ENCODE measurements around the gene SLC17A9.

The SLC17A9 gene

GRCh38 chr20:63004607-63005364 lies 52.3 kb downstream of the SLC17A9 start:
- no peaks in the 10 kb centered on the region for H3K36me3 ChIP-seq
- TF ChIP-seq, protein P1, sequence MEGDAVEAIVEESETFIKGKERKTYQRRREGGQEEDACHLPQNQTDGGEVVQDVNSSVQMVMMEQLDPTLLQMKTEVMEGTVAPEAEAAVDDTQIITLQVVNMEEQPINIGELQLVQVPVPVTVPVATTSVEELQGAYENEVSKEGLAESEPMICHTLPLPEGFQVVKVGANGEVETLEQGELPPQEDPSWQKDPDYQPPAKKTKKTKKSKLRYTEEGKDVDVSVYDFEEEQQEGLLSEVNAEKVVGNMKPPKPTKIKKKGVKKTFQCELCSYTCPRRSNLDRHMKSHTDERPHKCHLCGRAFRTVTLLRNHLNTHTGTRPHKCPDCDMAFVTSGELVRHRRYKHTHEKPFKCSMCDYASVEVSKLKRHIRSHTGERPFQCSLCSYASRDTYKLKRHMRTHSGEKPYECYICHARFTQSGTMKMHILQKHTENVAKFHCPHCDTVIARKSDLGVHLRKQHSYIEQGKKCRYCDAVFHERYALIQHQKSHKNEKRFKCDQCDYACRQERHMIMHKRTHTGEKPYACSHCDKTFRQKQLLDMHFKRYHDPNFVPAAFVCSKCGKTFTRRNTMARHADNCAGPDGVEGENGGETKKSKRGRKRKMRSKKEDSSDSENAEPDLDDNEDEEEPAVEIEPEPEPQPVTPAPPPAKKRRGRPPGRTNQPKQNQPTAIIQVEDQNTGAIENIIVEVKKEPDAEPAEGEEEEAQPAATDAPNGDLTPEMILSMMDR (IDR thresholded peaks at IDR 0.05; ENCODE audit: low read depth, low read length): no peak
- no peak overlapping the region for H3K4me3 ChIP-seq (ENCODE audit: low read depth, low read length)
- H3K27me3 ChIP-seq: peaks cover 100% of the 10 kb centered on the region
- DNase-seq: no peak
- no peaks in the 10 kb centered on the region for H3K4me1 ChIP-seq
- no peaks in the 10 kb centered on the region for H3K9me3 ChIP-seq

DNA sequence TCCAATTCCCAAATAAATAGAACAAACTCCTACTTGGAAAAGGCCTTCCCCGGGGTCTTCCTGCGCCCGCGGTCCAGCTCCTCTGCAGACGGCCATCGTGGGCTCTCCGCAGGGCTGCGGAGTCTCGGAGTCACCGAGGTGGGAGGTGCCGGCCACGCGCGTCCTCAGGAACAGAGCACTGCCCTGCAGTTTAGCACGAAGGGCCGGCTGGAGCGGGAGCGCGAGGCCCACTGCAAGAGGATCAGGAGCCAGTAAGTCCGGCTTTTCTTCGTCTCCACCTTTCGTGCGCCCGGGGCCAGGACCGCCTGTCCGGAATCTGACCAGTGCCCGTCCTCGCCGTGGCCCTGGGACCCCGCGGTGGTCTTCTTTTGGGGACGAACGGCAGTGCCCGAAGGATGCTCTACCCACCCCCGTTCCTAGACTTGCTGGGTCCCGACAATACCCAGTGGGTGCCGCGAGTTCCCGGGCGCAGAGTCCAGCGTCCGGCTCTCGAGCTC lies 52.9 kb downstream of the SLC17A9 start:
- H3K36me3 ChIP-seq: no peaks in the 10 kb centered on the region
- H3K9me3 ChIP-seq: no peaks in the 10 kb centered on the region
- H3K4me1 ChIP-seq: no peaks in the 10 kb centered on the region
- no peak for DNase-seq
- no peak overlapping the region for H3K4me3 ChIP-seq (ENCODE audit: low read depth, low read length)
- TF ChIP-seq, protein P1 (IDR thresholded peaks at IDR 0.05; ENCODE audit: low read depth, low read length): no peak
- peaks cover 100% of the 10 kb centered on the region for H3K27me3 ChIP-seq

- TF ChIP-seq, protein P1 (IDR thresholded peaks at IDR 0.05; ENCODE audit: low read depth, low read length): no peak
- DNase-seq: no peak
- peaks cover 100% of the 10 kb centered on the region for H3K27me3 ChIP-seq
- H3K9me3 ChIP-seq: no peaks in the 10 kb centered on the region
- H3K36me3 ChIP-seq: no peaks in the 10 kb centered on the region
- no peaks in the 10 kb centered on the region for H3K4me1 ChIP-seq
- no peak overlapping the region for H3K4me3 ChIP-seq (ENCODE audit: low read depth, low read length)
Observed at GRCh38 chr20:63005862-63006539, 53.5 kb downstream of the SLC17A9 start.

DNA sequence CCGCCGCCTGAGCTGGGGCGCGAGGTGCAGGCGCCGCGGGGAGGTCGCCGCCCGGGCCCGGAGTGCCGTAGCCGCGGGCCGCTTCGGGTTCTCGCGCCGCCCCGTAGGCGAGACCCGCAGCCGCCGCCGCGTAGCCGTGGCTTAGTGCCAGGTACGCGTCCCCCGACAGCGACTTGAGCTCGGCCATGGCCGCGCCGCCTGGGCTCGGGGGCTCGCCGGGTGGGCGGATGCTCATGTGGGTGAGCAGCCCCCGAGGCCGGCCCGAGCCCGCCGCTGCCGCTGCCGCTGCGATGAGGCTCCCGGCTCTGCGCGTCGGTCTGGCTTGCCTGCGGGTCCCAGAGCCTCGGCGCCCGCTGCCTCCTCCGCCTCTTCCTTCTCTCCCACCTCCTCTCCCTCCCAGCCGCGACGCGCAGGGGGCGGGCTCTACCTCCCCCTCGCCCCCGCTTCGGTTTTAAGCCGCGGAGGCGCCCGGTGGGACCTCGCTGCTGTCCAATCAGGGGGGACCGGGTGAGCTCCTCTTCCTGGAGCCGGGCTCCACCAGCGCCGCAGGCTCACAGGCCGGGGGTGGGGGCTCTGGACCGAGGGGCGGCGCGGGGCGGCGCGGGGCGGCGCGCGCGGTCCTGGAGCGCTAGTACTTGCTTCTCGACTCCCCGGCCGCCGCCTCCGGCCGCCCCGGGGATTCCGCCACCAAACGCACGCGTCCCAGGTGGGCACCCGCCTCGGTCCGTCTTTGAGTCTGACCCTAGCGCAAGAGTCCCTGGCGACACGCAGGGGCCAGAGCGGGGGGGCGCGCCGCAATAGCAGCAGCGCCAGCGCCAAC lies 54.2 kb downstream of the SLC17A9 start, which contains the start of gene BHLHE23:
BHLHE23 (minus strand) TSS at position 425 of the 820 bp plus-strand sequence; CDS start at position 235, 190 bp downstream.
- no peak for DNase-seq
- H3K4me1 ChIP-seq: no peaks in the 10 kb centered on the region; the same call in 1 of the 2 replicates
- TF ChIP-seq, protein P1 (IDR thresholded peaks at IDR 0.05; ENCODE audit: low read depth, low read length): no peak
- no peaks in the 10 kb centered on the region for H3K9me3 ChIP-seq
- H3K27me3 ChIP-seq: peaks cover 100% of the 10 kb centered on the region
- no peak within 1 kb of the TSS for H3K4me3 ChIP-seq (ENCODE audit: low read depth, low read length)
- H3K36me3 ChIP-seq: no peaks in the 10 kb centered on the region

GRCh38 chr20:63007360-63007645 lies 54.8 kb downstream of the SLC17A9 start:
- Histone ChIP-seq H3K4me3 (ENCODE audit: low read depth, low read length) (no peak overlapping the region), H3K36me3 (no peaks in the 10 kb centered on the region), H3K4me1 (no peaks in the 10 kb centered on the region; the same call in 1 of the 2 replicates), H3K27me3 (peaks cover 100% of the 10 kb centered on the region), H3K9me3 (no peaks in the 10 kb centered on the region; the same call in 1 of the 2 replicates)
- no peak for DNase-seq
- TF ChIP-seq, protein P1 (IDR thresholded peaks at IDR 0.05; ENCODE audit: low read depth, low read length): no peak

All from BE2C (cell line).